ENCODE data around the gene PACSIN3.
A peak's percentile ranks its signal among the peaks of the same experiment; 100 is the strongest.

The PACSIN3 gene

GRCh38 chr11:47187723-47188122 is 1.5 kb upstream of the PACSIN3 start:
- H3K36me3 ChIP-seq (ENCODE audit: insufficient read depth, low read length): no peaks in the 10 kb centered on the region
- no peak for TF ChIP-seq CTCF (IDR thresholded peaks at IDR 0.05; ENCODE audit: low read length)
- no peak for TF ChIP-seq EZH2 (IDR thresholded peaks at IDR 0.05; ENCODE audit: borderline replicate concordance, low read length)
- no peaks in the 10 kb centered on the region for H3F3A ChIP-seq (ENCODE audit: insufficient read depth, low read length)
- H3K4me2 ChIP-seq (ENCODE audit: low read length): peak overlapping the region; percentile 72; the same call in 1 of the 2 replicates
- peaks cover 16% of the 10 kb centered on the region for H3K4me1 ChIP-seq (ENCODE audit: insufficient read depth, low read length, severe bottlenecking)
- no peaks in the 10 kb centered on the region for H3K79me2 ChIP-seq (ENCODE audit: insufficient read depth, low read length)
- no peaks in the 10 kb centered on the region for H3K9me3 ChIP-seq (ENCODE audit: low read length)
- no peaks in the 10 kb centered on the region for H3K9me2 ChIP-seq (ENCODE audit: low read depth, low read length)
- H3K9ac ChIP-seq (ENCODE audit: low read length): no peak overlapping the region
- H4K20me1 ChIP-seq (ENCODE audit: insufficient read depth, low read length): no peaks in the 10 kb centered on the region
- no peak overlapping the region for H3K27ac ChIP-seq (ENCODE audit: low read depth, low read length, poor library complexity, severe bottlenecking)
- H3K4me3 ChIP-seq (ENCODE audit: low read depth, low read length, poor library complexity, severe bottlenecking): no peak overlapping the region
- peaks cover 10% of the 10 kb centered on the region; the same call in 1 of the 2 replicates for H3K27me3 ChIP-seq (ENCODE audit: insufficient read depth, low read length)
- H2AFZ ChIP-seq (ENCODE audit: low read length): no peak overlapping the region

- no peak for TF ChIP-seq CTCF (IDR thresholded peaks at IDR 0.05; ENCODE audit: low read length)
- TF ChIP-seq EZH2 (IDR thresholded peaks at IDR 0.05; ENCODE audit: borderline replicate concordance, low read length): no peak
- Histone ChIP-seq H3K27ac (ENCODE audit: low read depth, low read length, poor library complexity, severe bottlenecking) (no peak overlapping the region), H3K36me3 (ENCODE audit: insufficient read depth, low read length) (no peaks in the 10 kb centered on the region), H3K9me3 (ENCODE audit: low read length) (no peaks in the 10 kb centered on the region), H3K79me2 (ENCODE audit: insufficient read depth, low read length) (no peaks in the 10 kb centered on the region), H2AFZ (ENCODE audit: low read length) (no peak overlapping the region), H3K4me3 (ENCODE audit: low read depth, low read length, poor library complexity, severe bottlenecking) (peak overlapping the region; percentile 55), H3K4me1 (ENCODE audit: insufficient read depth, low read length, severe bottlenecking) (peaks cover 16% of the 10 kb centered on the region), H3K9me2 (ENCODE audit: low read depth, low read length) (no peaks in the 10 kb centered on the region), H3K4me2 (ENCODE audit: low read length) (peak overlapping the region; percentile 72), H3K9ac (ENCODE audit: low read length) (peak overlapping the region; percentile 28; the same call in 1 of the 2 replicates), H3F3A (ENCODE audit: insufficient read depth, low read length) (no peaks in the 10 kb centered on the region), H3K27me3 (ENCODE audit: insufficient read depth, low read length) (peaks cover 10% of the 10 kb centered on the region; the same call in 1 of the 2 replicates), H4K20me1 (ENCODE audit: insufficient read depth, low read length) (no peaks in the 10 kb centered on the region)
Observed at GRCh38 chr11:47186700-47187695, 764 bp upstream of the PACSIN3 start.

- Histone ChIP-seq H3F3A (ENCODE audit: insufficient read depth, low read length) (no peaks in the 10 kb centered on the region), H3K9me2 (ENCODE audit: low read depth, low read length) (no peaks in the 10 kb centered on the region), H3K36me3 (ENCODE audit: insufficient read depth, low read length) (no peaks in the 10 kb centered on the region), H3K4me1 (ENCODE audit: insufficient read depth, low read length, severe bottlenecking) (peaks cover 16% of the 10 kb centered on the region), H3K4me2 (ENCODE audit: low read length) (peak overlapping the region; percentile 72), H3K27me3 (ENCODE audit: insufficient read depth, low read length) (peaks cover 10% of the 10 kb centered on the region; the same call in 1 of the 2 replicates), H2AFZ (ENCODE audit: low read length) (no peak overlapping the region), H3K27ac (ENCODE audit: low read depth, low read length, poor library complexity, severe bottlenecking) (no peak overlapping the region), H3K4me3 (ENCODE audit: low read depth, low read length, poor library complexity, severe bottlenecking) (peak overlapping the region; percentile 55), H3K79me2 (ENCODE audit: insufficient read depth, low read length) (no peaks in the 10 kb centered on the region), H3K9ac (ENCODE audit: low read length) (peak overlapping the region; percentile 48), H4K20me1 (ENCODE audit: insufficient read depth, low read length) (no peaks in the 10 kb centered on the region), H3K9me3 (ENCODE audit: low read length) (no peaks in the 10 kb centered on the region)
- no peak for TF ChIP-seq EZH2 (IDR thresholded peaks at IDR 0.05; ENCODE audit: borderline replicate concordance, low read length)
Observed at GRCh38 chr11:47185305-47186075, 744 bp downstream of the PACSIN3 start.

Measured in OCI-LY1 (cell line).